ENCODE data around the gene SLC35G1.
A peak's percentile ranks its signal among the peaks of the same experiment; 100 is the strongest.

The SLC35G1 gene

GRCh38 chr10:93921338-93921737 is 27.6 kb downstream of the SLC35G1 start:
- peak; percentile 56 for TF ChIP-seq CTCF (IDR thresholded peaks at IDR 0.05; ENCODE audit: borderline replicate concordance, insufficient read depth, low read depth, low read length)
- no peak overlapping the region for H3K4me3 ChIP-seq (ENCODE audit: low read depth, low read length)

- no peak for TF ChIP-seq CTCF (IDR thresholded peaks at IDR 0.05; ENCODE audit: borderline replicate concordance, insufficient read depth, low read depth, low read length)
- no peak overlapping the region for H3K4me3 ChIP-seq (ENCODE audit: low read depth, low read length)
Measured at GRCh38 chr10:93926613-93927012, 32.8 kb downstream of the SLC35G1 start.

DNA sequence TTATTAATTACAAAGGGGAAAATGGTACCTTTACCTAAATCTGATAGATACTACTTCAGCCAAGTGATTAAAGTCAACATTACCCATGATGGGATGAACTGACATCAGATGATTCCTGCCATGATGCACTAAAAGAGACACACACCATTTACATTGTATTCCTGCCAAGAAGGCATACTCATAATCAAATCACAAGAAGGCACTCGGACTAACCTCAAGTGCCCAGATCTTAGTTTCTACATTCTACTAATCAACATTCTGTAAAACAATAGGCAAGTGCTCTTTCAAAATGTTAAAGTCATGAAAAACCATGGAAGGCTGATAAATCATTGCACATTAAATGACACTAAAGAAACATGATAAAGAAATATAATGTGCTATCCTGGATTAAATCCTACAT is 44.4 kb downstream of the SLC35G1 start:
- H3K4me3 ChIP-seq (ENCODE audit: low read depth, low read length) = no peak overlapping the region
- no peak for TF ChIP-seq CTCF (IDR thresholded peaks at IDR 0.05; ENCODE audit: borderline replicate concordance, insufficient read depth, low read depth, low read length)

DNA sequence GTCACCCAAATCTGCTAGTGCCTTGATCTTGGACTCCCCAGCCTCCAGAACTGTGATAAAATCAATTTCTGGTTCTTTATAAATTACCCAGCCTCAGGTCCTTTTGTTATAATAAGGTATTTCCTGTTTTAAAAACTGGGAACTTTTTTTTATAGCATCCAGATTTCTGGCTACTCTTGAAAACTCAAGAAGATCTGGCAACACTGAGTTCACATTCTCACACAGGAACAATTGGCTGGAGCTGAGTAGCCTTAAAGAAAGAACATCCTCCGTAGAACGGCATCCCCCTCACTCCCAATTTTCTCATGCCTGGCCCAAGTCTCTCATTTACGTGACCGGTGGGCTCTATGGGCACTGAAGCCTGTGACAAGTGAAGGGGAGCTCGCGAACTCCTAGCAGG is 47.1 kb downstream of the SLC35G1 start:
- TF ChIP-seq CTCF (IDR thresholded peaks at IDR 0.05; ENCODE audit: borderline replicate concordance, insufficient read depth, low read depth, low read length) = no peak
- H3K4me3 ChIP-seq (ENCODE audit: low read depth, low read length) = no peak overlapping the region

- no peak for TF ChIP-seq CTCF (IDR thresholded peaks at IDR 0.05; ENCODE audit: borderline replicate concordance, insufficient read depth, low read depth, low read length)
- no peak overlapping the region for H3K4me3 ChIP-seq (ENCODE audit: low read depth, low read length)
Measured at GRCh38 chr10:93941606-93942005, 47.8 kb downstream of the SLC35G1 start.

DNA sequence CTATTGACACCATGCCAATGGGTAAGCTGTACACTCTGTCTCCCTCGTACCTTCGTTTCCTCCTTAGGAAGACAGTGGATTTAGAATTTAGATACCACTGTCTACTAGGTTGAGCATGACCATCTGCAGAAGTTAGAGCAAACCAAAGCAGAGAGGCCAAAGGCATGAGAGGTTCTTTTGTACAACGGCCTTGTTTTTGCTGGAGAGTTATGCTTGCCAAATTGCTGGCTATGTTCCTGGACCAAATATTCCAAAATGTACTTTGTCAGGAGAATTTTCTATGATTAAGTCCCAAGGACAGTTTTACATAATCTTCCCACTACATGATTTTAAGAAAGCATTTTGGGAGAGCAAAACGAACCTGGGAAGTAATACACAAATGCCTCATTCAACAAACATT is 52.0 kb downstream of the SLC35G1 start:
- TF ChIP-seq CTCF (IDR thresholded peaks at IDR 0.05; ENCODE audit: borderline replicate concordance, insufficient read depth, low read depth, low read length) = no peak
- no peak overlapping the region for H3K4me3 ChIP-seq (ENCODE audit: low read depth, low read length)

DNA sequence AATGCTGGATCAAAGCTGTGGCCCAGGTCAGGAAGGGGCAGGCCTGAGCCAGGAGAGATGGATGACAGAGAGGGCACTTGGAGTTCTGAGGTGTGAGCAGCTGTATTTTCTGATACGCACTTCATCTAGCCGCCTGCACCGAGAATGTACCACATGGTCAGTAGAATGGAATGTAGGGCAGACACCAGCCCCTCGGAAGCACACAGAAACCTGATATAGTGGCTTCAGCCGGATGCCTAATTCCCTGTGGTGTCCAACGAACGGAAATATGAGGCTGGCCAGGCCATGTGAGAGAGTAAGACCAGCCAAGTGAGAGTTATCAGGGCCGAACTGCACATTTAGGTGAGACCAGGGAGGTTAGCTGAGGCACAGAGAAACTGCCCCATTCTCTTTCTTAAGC is 53.3 kb downstream of the SLC35G1 start:
- no peak overlapping the region for H3K4me3 ChIP-seq (ENCODE audit: low read depth, low read length)
- TF ChIP-seq CTCF (IDR thresholded peaks at IDR 0.05; ENCODE audit: borderline replicate concordance, insufficient read depth, low read depth, low read length) = no peak
